ENCODE measurements around the gene LEMD1.

Gene LEMD1

GRCh38 chr1:205447457-205448341 lies 25.8 kb upstream of the LEMD1 start:
- Histone ChIP-seq H3K4me2 (ENCODE audit: insufficient read depth, low read length, poor library complexity, severe bottlenecking) (peak overlapping the region; percentile 52), H3K4me3 (ENCODE audit: low read length in 2 of 2) (peak overlapping the region in 1 of 2 donors; percentile 66), H4K8ac (ENCODE audit: low read depth, low read length) (no peak overlapping the region), H3K9me3 (replicated peaks in 1 of 2; ENCODE audit: control insufficient read depth in 2 of 2, insufficient read depth in 1 of 2, low read depth in 1 of 2, low read length in 2 of 2) (no peaks in the 10 kb centered on the region), H2BK12ac (ENCODE audit: low read length) (no peak overlapping the region), H2BK5ac (ENCODE audit: low read length) (peak overlapping the region; percentile 85), H3K18ac (ENCODE audit: low read length) (peak overlapping the region; percentile 94), H3K79me1 (ENCODE audit: low read depth, low read length) (peaks cover 6% of the 10 kb centered on the region), H3K23ac (ENCODE audit: low read depth, low read length, poor library complexity) (no peak overlapping the region), H2BK120ac (ENCODE audit: low read depth, low read length) (peak overlapping the region; percentile 18), H3K9ac (ENCODE audit: low read depth, low read length, poor library complexity) (peak overlapping the region; percentile 77), H2BK15ac (ENCODE audit: low read length) (peak overlapping the region; percentile 8), H2AFZ (ENCODE audit: low read length) (no peak overlapping the region), H2AK5ac (ENCODE audit: low read depth, low read length) (peak overlapping the region; percentile 22), H4K91ac (ENCODE audit: low read depth, low read length, poor library complexity) (peak overlapping the region; percentile 35), H3K27me3 (ENCODE audit: control insufficient read depth in 3 of 3, insufficient read depth in 3 of 3, low read depth in 1 of 3, low read length in 3 of 3) (peaks cover 0 to 48% (median 0%) of the 10 kb centered on the region in 3 experiments), H3K36me3 (replicated peaks in 1 of 2; ENCODE audit: control insufficient read depth in 2 of 2, insufficient read depth in 2 of 2, low read length in 2 of 2) (peaks cover 0 to 7% of the 10 kb centered on the region in 2 donors), H3K4me1 (ENCODE audit: control insufficient read depth in 2 of 2, insufficient read depth in 1 of 2, low read depth in 1 of 2, low read length in 2 of 2) (peaks cover 56 to 66% of the 10 kb centered on the region in 2 donors), H3K27ac (replicated peaks; ENCODE audit: low read length) (peak overlapping the region; percentile 99), H3K14ac (ENCODE audit: low read length) (peak overlapping the region; percentile 3), H3K4ac (ENCODE audit: low read length) (peak overlapping the region; percentile 4)
- no CpG with 5 or more reads among the region's 19 CpGs for WGBS, 2 donors (ENCODE audit: extremely low coverage in 2 of 2, insufficient read length in 2 of 2, insufficient replicate concordance in 1 of 2)
- DNase-seq (ENCODE audit: low spot score), result no peak

DNA sequence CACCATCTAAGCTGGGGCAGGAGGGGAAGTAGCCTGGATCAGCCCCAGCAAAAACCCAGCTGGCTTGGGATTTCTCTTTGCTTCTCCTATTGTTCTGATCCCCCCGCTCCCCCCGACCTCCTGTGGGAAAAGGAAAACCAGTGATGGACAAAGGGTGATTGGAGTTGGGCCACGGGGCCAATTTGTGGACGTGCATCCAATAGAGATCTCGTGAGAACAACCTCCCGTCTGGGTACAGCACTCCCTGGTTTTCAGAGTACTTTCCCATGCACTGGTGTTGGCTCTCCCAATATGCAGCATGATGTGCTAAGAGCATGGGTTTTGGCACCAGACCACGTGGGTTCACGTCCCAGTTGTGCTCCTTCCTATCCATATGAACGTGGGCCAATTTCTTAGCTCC lies 25.0 kb upstream of the LEMD1 start:
- H2BK15ac ChIP-seq (ENCODE audit: low read length), result no peak overlapping the region
- peaks cover 63 to 69% of the 10 kb centered on the region in 2 donors for H3K4me1 ChIP-seq (ENCODE audit: control insufficient read depth in 2 of 2, insufficient read depth in 1 of 2, low read depth in 1 of 2, low read length in 2 of 2)
- H2BK5ac ChIP-seq (ENCODE audit: low read length), result peak overlapping the region; percentile 82
- H3K36me3 ChIP-seq (replicated peaks in 1 of 2; ENCODE audit: control insufficient read depth in 2 of 2, insufficient read depth in 2 of 2, low read length in 2 of 2), result peaks cover 0 to 7% of the 10 kb centered on the region in 2 donors
- WGBS, 2 donors (ENCODE audit: extremely low coverage in 2 of 2, insufficient read length in 2 of 2, insufficient replicate concordance in 1 of 2), result no CpG with 5 or more reads among the region's 9 CpGs
- peak overlapping the region; percentile 5 for H4K91ac ChIP-seq (ENCODE audit: low read depth, low read length, poor library complexity)
- H3K23ac ChIP-seq (ENCODE audit: low read depth, low read length, poor library complexity), result no peak overlapping the region
- H3K9ac ChIP-seq (ENCODE audit: low read depth, low read length, poor library complexity), result peak overlapping the region; percentile 71
- no peak overlapping the region for H4K8ac ChIP-seq (ENCODE audit: low read depth, low read length)
- H2BK12ac ChIP-seq (ENCODE audit: low read length), result no peak overlapping the region
- peak overlapping the region; percentile 44 for H3K18ac ChIP-seq (ENCODE audit: low read length)
- H3K79me1 ChIP-seq (ENCODE audit: low read depth, low read length), result peaks cover 6% of the 10 kb centered on the region
- no peak overlapping the region for H3K14ac ChIP-seq (ENCODE audit: low read length)
- no peak for DNase-seq (ENCODE audit: low spot score)
- H3K27me3 ChIP-seq (ENCODE audit: control insufficient read depth in 3 of 3, insufficient read depth in 3 of 3, low read depth in 1 of 3, low read length in 3 of 3), result peaks cover 0 to 41% (median 0%) of the 10 kb centered on the region in 3 experiments
- H2AFZ ChIP-seq (ENCODE audit: low read length), result no peak overlapping the region
- H3K4me3 ChIP-seq (ENCODE audit: low read length in 2 of 2), result no peak overlapping the region
- peak overlapping the region; percentile 79 for H2AK5ac ChIP-seq (ENCODE audit: low read depth, low read length)
- H2BK120ac ChIP-seq (ENCODE audit: low read depth, low read length), result peak overlapping the region; percentile 92
- H3K4me2 ChIP-seq (ENCODE audit: insufficient read depth, low read length, poor library complexity, severe bottlenecking), result peak overlapping the region; percentile 41
- no peaks in the 10 kb centered on the region for H3K9me3 ChIP-seq (replicated peaks in 1 of 2; ENCODE audit: control insufficient read depth in 2 of 2, insufficient read depth in 1 of 2, low read depth in 1 of 2, low read length in 2 of 2)
- H3K27ac ChIP-seq (replicated peaks; ENCODE audit: low read length), result peak overlapping the region; percentile 99
- H3K4ac ChIP-seq (ENCODE audit: low read length), result no peak overlapping the region

- no peak overlapping the region for H3K4me3 ChIP-seq (ENCODE audit: low read length in 2 of 2)
- peaks cover 69 to 75% of the 10 kb centered on the region in 2 donors for H3K4me1 ChIP-seq (ENCODE audit: control insufficient read depth in 2 of 2, insufficient read depth in 1 of 2, low read depth in 1 of 2, low read length in 2 of 2)
Measured at GRCh38 chr1:205445646-205445935, 23.7 kb upstream of the LEMD1 start.

DNA sequence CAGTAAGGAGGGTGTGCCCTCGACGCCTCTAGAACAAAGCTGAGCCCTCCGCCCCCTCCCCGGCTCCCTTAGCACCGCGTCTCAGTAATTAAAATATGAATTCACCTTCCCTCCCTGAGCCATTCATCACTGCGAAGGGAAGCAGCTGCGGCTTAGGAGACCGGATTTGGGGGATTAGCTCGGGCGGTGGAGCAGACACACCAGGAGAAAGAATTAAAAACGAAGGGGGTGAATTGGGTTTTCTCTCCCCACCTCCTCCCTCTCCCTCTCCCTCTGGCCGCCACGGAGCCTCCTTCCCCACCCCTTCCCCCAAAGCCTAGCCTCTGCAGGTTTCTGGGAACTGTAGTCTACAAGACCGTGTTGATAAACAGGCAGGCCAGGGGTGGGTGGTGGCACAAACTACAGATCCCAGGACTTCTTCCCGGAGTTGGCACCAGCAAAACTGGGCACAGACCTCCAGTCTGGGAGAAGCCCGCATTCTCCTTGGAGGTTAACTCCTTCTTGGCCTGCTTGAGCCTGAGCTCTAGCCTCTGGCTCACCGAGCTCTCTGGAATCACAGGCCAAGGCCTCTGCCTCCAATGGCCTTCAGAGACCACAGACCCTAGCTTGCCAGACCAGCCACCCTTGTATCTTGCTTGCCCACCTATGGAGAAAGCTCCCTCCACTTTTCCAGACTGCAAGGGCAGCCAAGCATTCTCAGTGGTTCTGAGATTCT lies 23.2 kb upstream of the LEMD1 start:
- Histone ChIP-seq H3K9ac (ENCODE audit: low read depth, low read length, poor library complexity) (peak overlapping the region; percentile 33), H3K14ac (ENCODE audit: low read length) (no peak overlapping the region), H2BK15ac (ENCODE audit: low read length) (peak overlapping the region; percentile 22), H4K8ac (ENCODE audit: low read depth, low read length) (no peak overlapping the region), H3K4me2 (ENCODE audit: insufficient read depth, low read length, poor library complexity, severe bottlenecking) (no peak overlapping the region), H2BK12ac (ENCODE audit: low read length) (no peak overlapping the region), H3K79me1 (ENCODE audit: low read depth, low read length) (peaks cover 10% of the 10 kb centered on the region), H2BK5ac (ENCODE audit: low read length) (peak overlapping the region; percentile 31), H2BK120ac (ENCODE audit: low read depth, low read length) (no peak overlapping the region), H3K36me3 (replicated peaks in 1 of 2; ENCODE audit: control insufficient read depth in 2 of 2, insufficient read depth in 2 of 2, low read length in 2 of 2) (peaks cover 0 to 16% of the 10 kb centered on the region in 2 donors), H3K4me3 (ENCODE audit: low read length in 2 of 2) (peak overlapping the region in 1 of 2 donors; percentile 19), H3K18ac (ENCODE audit: low read length) (peak overlapping the region; percentile 90), H3K23ac (ENCODE audit: low read depth, low read length, poor library complexity) (no peak overlapping the region), H3K4me1 (ENCODE audit: control insufficient read depth in 2 of 2, insufficient read depth in 1 of 2, low read depth in 1 of 2, low read length in 2 of 2) (peaks cover 67 to 77% of the 10 kb centered on the region in 2 donors), H2AK5ac (ENCODE audit: low read depth, low read length) (peak overlapping the region; percentile 22), H3K27ac (replicated peaks; ENCODE audit: low read length) (peak overlapping the region; percentile 99), H3K27me3 (ENCODE audit: control insufficient read depth in 3 of 3, insufficient read depth in 3 of 3, low read depth in 1 of 3, low read length in 3 of 3) (peaks cover 0 to 39% (median 0%) of the 10 kb centered on the region in 3 experiments), H3K4ac (ENCODE audit: low read length) (no peak overlapping the region), H4K91ac (ENCODE audit: low read depth, low read length, poor library complexity) (peak overlapping the region; percentile 76), H2AFZ (ENCODE audit: low read length) (peak overlapping the region; percentile 78), H3K9me3 (replicated peaks in 1 of 2; ENCODE audit: control insufficient read depth in 2 of 2, insufficient read depth in 1 of 2, low read depth in 1 of 2, low read length in 2 of 2) (no peaks in the 10 kb centered on the region)
- peak; percentile 91 for DNase-seq (ENCODE audit: low spot score)
- no CpG with 5 or more reads among the region's 18 CpGs for WGBS, 2 donors (ENCODE audit: extremely low coverage in 2 of 2, insufficient read length in 2 of 2, insufficient replicate concordance in 1 of 2)

More at GRCh38 chr1:205445646-205445935, 23.7 kb upstream of the LEMD1 start:
- H3K9me3 ChIP-seq (replicated peaks in 1 of 2; ENCODE audit: control insufficient read depth in 2 of 2, insufficient read depth in 1 of 2, low read depth in 1 of 2, low read length in 2 of 2), result no peaks in the 10 kb centered on the region
- H3K27me3 ChIP-seq (ENCODE audit: control insufficient read depth in 3 of 3, insufficient read depth in 3 of 3, low read depth in 1 of 3, low read length in 3 of 3), result peaks cover 0 to 36% (median 0%) of the 10 kb centered on the region in 3 experiments
- peak overlapping the region; percentile 33 for H3K9ac ChIP-seq (ENCODE audit: low read depth, low read length, poor library complexity)
- peak overlapping the region; percentile 78 for H2AFZ ChIP-seq (ENCODE audit: low read length)
- H3K36me3 ChIP-seq (replicated peaks in 1 of 2; ENCODE audit: control insufficient read depth in 2 of 2, insufficient read depth in 2 of 2, low read length in 2 of 2), result peaks cover 0 to 11% of the 10 kb centered on the region in 2 donors
- no peak overlapping the region for H4K8ac ChIP-seq (ENCODE audit: low read depth, low read length)
- no peak overlapping the region for H2BK120ac ChIP-seq (ENCODE audit: low read depth, low read length)
- no peak overlapping the region for H3K4me2 ChIP-seq (ENCODE audit: insufficient read depth, low read length, poor library complexity, severe bottlenecking)
- H3K14ac ChIP-seq (ENCODE audit: low read length), result no peak overlapping the region
- peak overlapping the region; percentile 22 for H2AK5ac ChIP-seq (ENCODE audit: low read depth, low read length)
- H3K27ac ChIP-seq (replicated peaks; ENCODE audit: low read length), result peak overlapping the region; percentile 99
- DNase-seq (ENCODE audit: low spot score), result no peak
- H3K23ac ChIP-seq (ENCODE audit: low read depth, low read length, poor library complexity), result no peak overlapping the region
- H3K4ac ChIP-seq (ENCODE audit: low read length), result no peak overlapping the region
- H2BK12ac ChIP-seq (ENCODE audit: low read length), result no peak overlapping the region
- peak overlapping the region; percentile 22 for H2BK15ac ChIP-seq (ENCODE audit: low read length)
- no peak overlapping the region for H4K91ac ChIP-seq (ENCODE audit: low read depth, low read length, poor library complexity)
- H3K79me1 ChIP-seq (ENCODE audit: low read depth, low read length), result peaks cover 8% of the 10 kb centered on the region
- WGBS, 2 donors (ENCODE audit: extremely low coverage in 2 of 2, insufficient read length in 2 of 2, insufficient replicate concordance in 1 of 2), result no CpG with 5 or more reads among the region's 5 CpGs
- H2BK5ac ChIP-seq (ENCODE audit: low read length), result peak overlapping the region; percentile 31
- H3K18ac ChIP-seq (ENCODE audit: low read length), result peak overlapping the region; percentile 90

Data from neuronal stem cell (in vitro differentiated cells).